Karpas-422 (cell line): Measurements from ENCODE around the gene AJAP1. TPM values are rescaled to one million over a fixed set of nuclear protein-coding genes. Genes with fewer than 3 reads are reported as not detected.
"Not testable (repeated sequence)": the region's sequence is repeated elsewhere in the genome, so short reads cannot be mapped to it uniquely, and the experiment has no call there.

Experiments used
- DNase-seq: peaks from one replicate; pipeline ENCODE4 v3.0.0-alpha.2; 2015
- H2AFZ ChIP-seq: fragments of 200-600 bp; sonication (generic); 2 replicates; pipeline ENCODE4 v1.6.1; 2014; ENCODE audit warnings: antibody characterized with exemption, low read length, mixed read lengths
- H3K27ac ChIP-seq: fragments of 200-600 bp; sonication (generic); 2 replicates; pipeline ENCODE4 v1.5.1; 2014; ENCODE audit warnings: mild to moderate bottlenecking, low read length, moderate library complexity
- H3K27me3 ChIP-seq: fragments of 200-600 bp; sonication (generic); 2 replicates; pipeline ENCODE4 v1.6.1; 2014; ENCODE audit warnings: low read length, mixed read lengths
- H3K36me3 ChIP-seq: fragments of 200-600 bp; sonication (generic); 2 replicates; pipeline ENCODE4 v1.6.1; 2014; ENCODE audit warnings: low read length, mixed read lengths; ENCODE audit not compliant: insufficient read depth
- H3K4me1 ChIP-seq: fragments of 200-600 bp; sonication (generic); 2 replicates; pipeline ENCODE4 v1.6.1; 2014; ENCODE audit warnings: mild to moderate bottlenecking, low read length, mixed read lengths
- H3K4me2 ChIP-seq: fragments of 200-600 bp; sonication (generic); 2 replicates; pipeline ENCODE4 v1.6.1; 2014; ENCODE audit warnings: low read length, low read depth, mild to moderate bottlenecking; ENCODE audit not compliant: poor library complexity, severe bottlenecking
- H3K4me3 ChIP-seq: fragments of 200-600 bp; sonication (generic); 2 replicates; pipeline ENCODE4 v1.5.1; 2014; ENCODE audit warnings: mild to moderate bottlenecking, antibody characterized with exemption, low read length, mixed read lengths
- H3K79me2 ChIP-seq: fragments of 200-600 bp; sonication (generic); 2 replicates; pipeline ENCODE4 v1.6.1; 2014; ENCODE audit warnings: mild to moderate bottlenecking, low read length, mixed read lengths
- H3K9ac ChIP-seq: fragments of 200-600 bp; sonication (generic); 2 replicates; pipeline ENCODE4 v1.6.0; 2014; ENCODE audit warnings: low read length
- H3K9me2 ChIP-seq: fragments of 200-600 bp; sonication (generic), shearing (Covaris generic); replicated peaks from 2 replicates; pipeline ENCODE4 v1.6.0; 2014; ENCODE audit warnings: mild to moderate bottlenecking, low read length, moderate library complexity; ENCODE audit not compliant: insufficient read depth
- H3K9me3 ChIP-seq: fragments of 300-700, 200-600 bp; sonication (generic); 2 replicates; pipeline ENCODE4 v1.6.1; 2014; ENCODE audit warnings: low read length, mixed read lengths
- H4K20me1 ChIP-seq: fragments of 200-600 bp; sonication (generic); 2 replicates; pipeline ENCODE4 v1.6.1; 2014; ENCODE audit warnings: mild to moderate bottlenecking, antibody characterized with exemption, low read length, low read depth; ENCODE audit not compliant: insufficient read depth
- total RNA-seq: library from RNA; depleted of rRNA; stranded (reverse); fragments of >200 nt; shearing (Covaris generic); gene quantifications from 2 replicates; pipeline ENCODE4 v1.2.3, GENCODE V29; 2014; ENCODE audit warnings: low replicate concordance

Gene AJAP1
- total RNA-seq, 1 experiment from 2014 or later, result not detected

DNA sequence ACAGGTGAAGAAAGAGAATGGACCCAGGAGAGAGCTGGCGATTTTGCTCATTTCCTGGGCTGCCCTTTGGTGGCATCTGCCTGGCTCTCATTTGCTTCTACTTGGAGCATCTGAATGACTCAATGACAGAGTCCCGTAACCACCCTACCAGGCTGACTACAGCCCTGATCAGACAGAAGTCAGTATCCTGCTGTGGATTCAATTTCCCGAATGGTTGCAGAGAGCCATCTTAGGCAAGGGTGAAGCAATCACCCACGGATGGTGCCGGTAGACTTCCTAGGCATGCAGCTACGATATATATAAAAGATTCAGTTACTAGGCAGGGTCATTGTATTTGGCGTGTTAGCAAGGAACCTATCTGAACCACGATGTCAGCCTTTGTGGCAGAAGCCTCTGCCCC, 10.2 kb downstream of the AJAP1 start:
- H3K36me3 ChIP-seq, result no peaks in the 10 kb centered on the region
- H3K79me2 ChIP-seq, result no peaks in the 10 kb centered on the region
- no peaks in the 10 kb centered on the region for H3K9me3 ChIP-seq
- H3K27me3 ChIP-seq, result no peaks in the 10 kb centered on the region
- H3K9ac ChIP-seq, result no peak overlapping the region
- no peak overlapping the region for H3K4me2 ChIP-seq
- no peak overlapping the region for H2AFZ ChIP-seq
- no peak for DNase-seq
- no peak overlapping the region for H3K4me3 ChIP-seq
- H3K27ac ChIP-seq, result no peak overlapping the region
- no peaks in the 10 kb centered on the region for H3K9me2 ChIP-seq
- H4K20me1 ChIP-seq, result no peaks in the 10 kb centered on the region
- no peaks in the 10 kb centered on the region for H3K4me1 ChIP-seq

DNA sequence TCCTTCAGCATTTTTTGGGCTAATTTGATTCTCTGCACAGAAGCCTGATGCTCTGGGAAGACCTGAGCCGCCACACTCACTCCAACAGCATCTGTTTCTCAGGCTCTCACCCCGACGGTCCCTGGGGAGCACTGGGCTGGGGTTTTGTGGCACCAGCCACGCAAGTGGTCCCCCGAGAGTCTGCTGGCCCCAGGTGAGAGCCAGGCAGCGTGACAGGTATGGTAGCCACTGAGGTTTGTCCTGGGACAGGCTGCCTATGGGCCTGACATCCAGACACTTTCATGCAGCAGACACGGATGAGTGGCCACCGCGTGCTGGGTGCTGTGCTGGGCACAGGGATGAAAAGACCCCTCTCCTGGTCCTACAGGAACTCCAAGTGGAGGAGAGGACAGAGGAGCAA, 11.0 kb downstream of the AJAP1 start:
- Histone ChIP-seq H4K20me1 (no peaks in the 10 kb centered on the region), H3K4me3 (no peak overlapping the region), H3K4me1 (no peaks in the 10 kb centered on the region), H3K9ac (no peak overlapping the region), H3K27ac (no peak overlapping the region), H3K79me2 (no peaks in the 10 kb centered on the region), H3K4me2 (no peak overlapping the region), H3K9me2 (no peaks in the 10 kb centered on the region), H3K9me3 (no peaks in the 10 kb centered on the region), H2AFZ (no peak overlapping the region), H3K27me3 (no peaks in the 10 kb centered on the region), H3K36me3 (no peaks in the 10 kb centered on the region)
- DNase-seq, result no peak

DNA sequence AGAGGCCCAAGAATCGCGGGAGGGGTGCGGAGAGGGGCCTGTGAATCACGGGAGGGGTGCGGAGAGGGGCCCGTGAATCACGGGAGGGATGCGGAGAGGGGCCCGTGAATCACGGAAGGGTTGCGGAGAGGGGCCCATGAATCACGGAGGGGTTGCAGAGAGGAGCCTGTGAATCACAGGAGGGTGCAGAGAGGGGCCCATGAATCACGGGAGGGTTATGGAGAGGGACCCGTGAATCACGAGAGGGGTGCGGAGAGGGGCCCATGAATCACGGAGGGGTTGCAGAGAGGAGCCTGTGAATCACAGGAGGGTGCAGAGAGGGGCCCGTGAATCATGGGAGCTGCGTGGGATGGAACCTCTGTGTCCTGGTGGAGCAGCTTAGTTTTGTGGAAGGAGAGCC, 12.3 kb downstream of the AJAP1 start:
- H3K79me2 ChIP-seq, H2AFZ ChIP-seq, H3K9ac ChIP-seq, H3K4me1 ChIP-seq, H3K4me2 ChIP-seq, H3K9me3 ChIP-seq, H3K4me3 ChIP-seq, H3K36me3 ChIP-seq, H3K27me3 ChIP-seq, H3K27ac ChIP-seq, DNase-seq, H3K9me2 ChIP-seq, H4K20me1 ChIP-seq: not testable (repeated sequence)

DNA sequence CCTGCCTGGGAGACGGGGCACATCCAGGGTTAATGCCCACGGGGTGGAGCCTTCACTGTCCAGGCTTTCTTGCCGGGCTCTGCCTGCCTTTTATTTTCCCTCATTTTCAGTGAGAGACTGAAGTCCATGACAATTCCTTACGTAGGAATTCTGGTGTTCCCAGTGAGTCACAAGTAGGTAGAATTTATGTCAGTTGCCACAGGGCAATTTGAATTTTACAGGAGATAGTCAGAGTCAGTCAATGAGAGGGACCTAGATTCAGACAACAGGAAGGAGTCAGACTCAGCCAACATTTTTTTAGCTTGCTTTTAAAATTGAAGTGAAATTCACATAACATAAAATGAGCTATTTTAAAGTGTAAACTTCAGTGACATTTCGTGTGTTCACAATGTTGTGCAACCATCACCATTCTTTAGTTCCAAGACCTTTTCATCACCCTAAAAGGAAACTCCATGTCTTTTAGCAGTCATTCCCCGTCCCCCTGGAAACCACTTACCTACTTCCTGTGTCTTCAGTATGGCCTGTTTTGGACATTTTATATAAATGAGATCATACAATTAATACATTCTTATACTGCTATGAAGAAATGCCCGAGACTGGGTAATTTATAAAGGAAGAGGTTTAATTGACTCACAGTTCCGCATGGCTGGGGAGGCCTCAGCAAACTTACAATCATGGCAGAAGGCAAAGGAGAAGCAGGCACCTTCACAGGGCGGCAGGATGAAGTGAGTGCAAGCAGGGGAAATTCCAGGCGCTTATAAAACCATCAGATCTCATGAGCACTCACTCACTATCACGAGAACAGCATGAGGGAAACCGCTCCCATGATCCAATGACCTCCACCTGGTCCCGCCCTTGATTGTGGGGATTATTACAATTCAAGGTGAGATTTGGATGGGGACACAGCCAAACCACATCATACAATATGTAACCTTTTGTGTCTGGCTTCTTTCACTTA, 14.6 kb downstream of the AJAP1 start:
- Histone ChIP-seq H4K20me1 (no peaks in the 10 kb centered on the region), H3K9me3 (no peaks in the 10 kb centered on the region), H3K9ac (no peak overlapping the region), H3K4me2 (no peak overlapping the region), H3K4me3 (no peak overlapping the region), H3K36me3 (no peaks in the 10 kb centered on the region), H3K4me1 (no peaks in the 10 kb centered on the region), H2AFZ (no peak overlapping the region), H3K27ac (no peak overlapping the region), H3K9me2 (no peaks in the 10 kb centered on the region), H3K27me3 (no peaks in the 10 kb centered on the region), H3K79me2 (no peaks in the 10 kb centered on the region)
- DNase-seq, result no peak

DNA sequence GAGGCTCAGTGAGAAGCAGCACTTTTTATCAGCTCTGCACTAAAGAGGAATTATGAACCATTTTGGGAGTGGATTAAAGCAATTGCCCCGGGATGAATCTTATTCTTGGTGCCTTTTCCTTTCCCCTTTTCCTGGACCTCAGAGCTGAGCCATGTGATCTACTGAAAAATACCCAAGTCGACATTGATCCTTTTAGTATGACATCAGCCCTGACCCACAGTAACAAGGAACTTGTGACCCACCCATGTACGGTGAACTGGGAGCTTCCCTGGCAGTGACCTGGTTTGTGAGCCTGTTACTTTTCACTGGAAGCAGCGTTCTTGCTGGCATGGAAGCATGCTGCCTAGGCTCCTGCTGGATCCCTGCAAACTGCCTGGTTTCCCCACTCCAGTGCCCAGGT, 15.9 kb downstream of the AJAP1 start:
- Histone ChIP-seq H3K27me3 (no peaks in the 10 kb centered on the region), H4K20me1 (no peaks in the 10 kb centered on the region), H3K79me2 (no peaks in the 10 kb centered on the region), H2AFZ (no peak overlapping the region), H3K9me2 (no peaks in the 10 kb centered on the region), H3K9ac (no peak overlapping the region), H3K4me1 (no peaks in the 10 kb centered on the region), H3K4me3 (no peak overlapping the region), H3K4me2 (no peak overlapping the region), H3K9me3 (no peaks in the 10 kb centered on the region), H3K36me3 (no peaks in the 10 kb centered on the region), H3K27ac (no peak overlapping the region)
- DNase-seq, result no peak

DNA sequence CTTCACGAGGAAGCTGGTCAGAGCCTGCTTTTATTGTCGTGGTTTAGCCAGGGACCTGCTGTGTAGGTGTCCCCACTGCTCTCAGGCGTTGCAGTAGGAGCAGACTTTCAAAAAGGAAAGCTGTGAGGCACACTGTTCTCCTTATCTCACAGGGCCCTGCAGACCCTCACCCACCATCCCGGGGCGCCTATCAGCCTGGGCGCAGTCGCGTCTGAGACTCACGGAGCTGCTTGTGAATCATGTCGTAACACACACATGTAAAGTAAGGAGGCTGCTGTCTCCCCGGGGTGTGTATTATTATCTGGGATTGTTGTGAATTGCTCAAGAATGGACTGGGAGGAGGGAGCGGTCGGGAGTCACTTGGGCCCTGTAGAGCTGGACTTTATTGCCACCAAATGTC, 17.4 kb downstream of the AJAP1 start:
- Histone ChIP-seq H3K27me3 (no peaks in the 10 kb centered on the region), H3K9ac (no peak overlapping the region), H3K36me3 (no peaks in the 10 kb centered on the region), H3K9me3 (no peaks in the 10 kb centered on the region), H4K20me1 (no peaks in the 10 kb centered on the region), H3K9me2 (no peaks in the 10 kb centered on the region), H3K27ac (no peak overlapping the region), H3K79me2 (no peaks in the 10 kb centered on the region), H2AFZ (no peak overlapping the region), H3K4me1 (no peaks in the 10 kb centered on the region), H3K4me2 (no peak overlapping the region), H3K4me3 (no peak overlapping the region)
- no peak for DNase-seq

DNA sequence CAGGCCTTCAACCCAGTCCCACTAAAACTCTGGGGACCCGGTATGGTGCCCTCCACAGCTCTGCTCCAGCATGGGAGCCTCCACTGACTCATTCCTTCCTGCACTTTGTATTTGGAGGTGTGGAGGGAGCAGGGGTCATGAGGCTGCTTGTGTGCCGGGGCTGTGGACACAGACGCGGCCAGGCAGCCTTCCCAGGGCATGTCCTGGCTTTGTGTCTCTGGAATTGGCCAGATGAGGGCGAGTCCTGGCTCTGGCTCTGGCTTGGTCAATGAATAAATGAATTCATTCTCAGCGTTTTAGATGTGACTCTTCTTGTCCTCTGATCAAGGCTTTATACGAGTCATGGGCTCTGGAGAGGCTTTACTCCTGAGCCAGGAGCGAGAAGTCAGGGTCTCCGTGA, 19.1 kb downstream of the AJAP1 start:
- H3K9me3 ChIP-seq, result no peaks in the 10 kb centered on the region
- H3K4me3 ChIP-seq, result no peak overlapping the region
- H2AFZ ChIP-seq, result no peak overlapping the region
- no peaks in the 10 kb centered on the region for H3K79me2 ChIP-seq
- no peak for DNase-seq
- H3K9ac ChIP-seq, result no peak overlapping the region
- no peaks in the 10 kb centered on the region for H3K9me2 ChIP-seq
- H3K4me1 ChIP-seq, result no peaks in the 10 kb centered on the region
- H4K20me1 ChIP-seq, result no peaks in the 10 kb centered on the region
- H3K27ac ChIP-seq, result no peak overlapping the region
- no peak overlapping the region for H3K4me2 ChIP-seq
- no peaks in the 10 kb centered on the region for H3K36me3 ChIP-seq
- no peaks in the 10 kb centered on the region; the same call in 1 of the 2 replicates for H3K27me3 ChIP-seq

DNA sequence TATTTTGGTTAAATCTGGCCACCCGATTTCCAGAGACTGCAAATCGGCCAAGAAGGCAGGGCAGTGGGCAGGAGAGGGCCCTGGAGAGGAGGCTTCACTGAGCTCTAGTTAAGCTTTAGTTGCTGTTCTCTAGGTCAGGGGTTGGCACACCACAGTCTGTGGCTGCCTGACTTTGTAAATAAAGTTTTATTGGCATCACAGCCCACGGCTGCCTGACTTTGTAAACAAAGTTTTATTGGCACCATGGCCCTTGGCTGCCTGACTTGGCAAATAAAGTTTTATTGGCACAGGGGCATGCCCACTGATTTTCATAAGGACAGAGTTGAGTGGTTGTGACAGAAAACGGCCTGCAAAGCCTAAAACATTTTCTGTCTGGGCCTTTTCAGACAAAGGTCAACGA, 19.7 kb downstream of the AJAP1 start:
- Histone ChIP-seq H3K27me3 (peaks cover 4% of the 10 kb centered on the region; the same call in 1 of the 2 replicates), H3K9ac (no peak overlapping the region), H3K9me2 (no peaks in the 10 kb centered on the region)

More for the DNA sequence above, 19.7 kb downstream of the AJAP1 start:
- H4K20me1 ChIP-seq, result no peaks in the 10 kb centered on the region
- no peak overlapping the region for H3K4me2 ChIP-seq
- H3K79me2 ChIP-seq, result no peaks in the 10 kb centered on the region
- DNase-seq, result no peak
- no peak overlapping the region for H2AFZ ChIP-seq
- no peaks in the 10 kb centered on the region for H3K9me3 ChIP-seq
- H3K36me3 ChIP-seq, result no peaks in the 10 kb centered on the region
- no peak overlapping the region for H3K27ac ChIP-seq
- no peaks in the 10 kb centered on the region for H3K4me1 ChIP-seq
- H3K4me3 ChIP-seq, result no peak overlapping the region
